Fibroblast of skin of left quadriceps (primary cell): ENCODE data around the gene CD3G.
"Not testable (repeated sequence)": the region's sequence is repeated elsewhere in the genome, so short reads cannot be mapped to it uniquely, and the experiment has no call there.

Source experiments
- DNase-seq, 2 experiments: peaks; one replicate each; pipeline ENCODE4 v3.0.0-alpha.2; 2013; ENCODE audit warnings: low read depth in 2 of 2

The CD3G gene

GRCh38 chr11:118343981-118344515 is at the start of gene CD3G:
Gene CD3G (plus strand): TSS chr11:118344344. CDS start chr11:118344424, 80 bp downstream.
- no peak for DNase-seq

GRCh38 chr11:118295199-118295598 is 48.9 kb upstream of the CD3G start:
- no peak for DNase-seq

- no peak for DNase-seq
Measured at GRCh38 chr11:118295815-118296454, 48.2 kb upstream of the CD3G start.

- DNase-seq, result no peak
Measured at GRCh38 chr11:118301600-118302195, 42.4 kb upstream of the CD3G start.

- no peak for DNase-seq
Measured at GRCh38 chr11:118304227-118304567, 39.9 kb upstream of the CD3G start.

GRCh38 chr11:118304568-118305248 is 39.4 kb upstream of the CD3G start, which contains the start of gene CD3E:
Gene CD3E (plus strand): TSS chr11:118304730. CDS start chr11:118304953, 223 bp downstream.
- DNase-seq, result no peak

- DNase-seq, result no peak
Measured at GRCh38 chr11:118305726-118306125, 38.4 kb upstream of the CD3G start.

- DNase-seq, result no peak
Measured at GRCh38 chr11:118306556-118306955, 37.6 kb upstream of the CD3G start.

GRCh38 chr11:118308995-118309528 is 35.1 kb upstream of the CD3G start:
- not testable (repeated sequence) for DNase-seq

- DNase-seq, result no peak
Measured at GRCh38 chr11:118310271-118310670, 33.9 kb upstream of the CD3G start.

GRCh38 chr11:118310781-118311485 is 33.2 kb upstream of the CD3G start:
- DNase-seq, result no peak

GRCh38 chr11:118311518-118311917 is 32.6 kb upstream of the CD3G start:
- no peak for DNase-seq

GRCh38 chr11:118312328-118312727 is 31.8 kb upstream of the CD3G start:
- DNase-seq, result no peak

GRCh38 chr11:118313242-118313641 is 30.9 kb upstream of the CD3G start:
- no peak for DNase-seq

- DNase-seq, result no peak
Measured at GRCh38 chr11:118314988-118315411, 29.1 kb upstream of the CD3G start.

- no peak for DNase-seq
Measured at GRCh38 chr11:118318124-118318523, 26.0 kb upstream of the CD3G start.

GRCh38 chr11:118318581-118319336 is 25.4 kb upstream of the CD3G start:
- DNase-seq, result no peak

- no peak for DNase-seq
Measured at GRCh38 chr11:118319337-118319707, 24.8 kb upstream of the CD3G start.

GRCh38 chr11:118320515-118320914 is 23.6 kb upstream of the CD3G start:
- DNase-seq, result no peak

GRCh38 chr11:118321386-118322082 is 22.6 kb upstream of the CD3G start:
- DNase-seq, result no peak

- no peak for DNase-seq
Measured at GRCh38 chr11:118322721-118323120, 21.4 kb upstream of the CD3G start.
